ENCODE data around the gene B4GALNT4.
"Not testable (repeated sequence)": the region's sequence is repeated elsewhere in the genome, so short reads cannot be mapped to it uniquely, and the experiment has no call there.

B4GALNT4 gene, protein sequence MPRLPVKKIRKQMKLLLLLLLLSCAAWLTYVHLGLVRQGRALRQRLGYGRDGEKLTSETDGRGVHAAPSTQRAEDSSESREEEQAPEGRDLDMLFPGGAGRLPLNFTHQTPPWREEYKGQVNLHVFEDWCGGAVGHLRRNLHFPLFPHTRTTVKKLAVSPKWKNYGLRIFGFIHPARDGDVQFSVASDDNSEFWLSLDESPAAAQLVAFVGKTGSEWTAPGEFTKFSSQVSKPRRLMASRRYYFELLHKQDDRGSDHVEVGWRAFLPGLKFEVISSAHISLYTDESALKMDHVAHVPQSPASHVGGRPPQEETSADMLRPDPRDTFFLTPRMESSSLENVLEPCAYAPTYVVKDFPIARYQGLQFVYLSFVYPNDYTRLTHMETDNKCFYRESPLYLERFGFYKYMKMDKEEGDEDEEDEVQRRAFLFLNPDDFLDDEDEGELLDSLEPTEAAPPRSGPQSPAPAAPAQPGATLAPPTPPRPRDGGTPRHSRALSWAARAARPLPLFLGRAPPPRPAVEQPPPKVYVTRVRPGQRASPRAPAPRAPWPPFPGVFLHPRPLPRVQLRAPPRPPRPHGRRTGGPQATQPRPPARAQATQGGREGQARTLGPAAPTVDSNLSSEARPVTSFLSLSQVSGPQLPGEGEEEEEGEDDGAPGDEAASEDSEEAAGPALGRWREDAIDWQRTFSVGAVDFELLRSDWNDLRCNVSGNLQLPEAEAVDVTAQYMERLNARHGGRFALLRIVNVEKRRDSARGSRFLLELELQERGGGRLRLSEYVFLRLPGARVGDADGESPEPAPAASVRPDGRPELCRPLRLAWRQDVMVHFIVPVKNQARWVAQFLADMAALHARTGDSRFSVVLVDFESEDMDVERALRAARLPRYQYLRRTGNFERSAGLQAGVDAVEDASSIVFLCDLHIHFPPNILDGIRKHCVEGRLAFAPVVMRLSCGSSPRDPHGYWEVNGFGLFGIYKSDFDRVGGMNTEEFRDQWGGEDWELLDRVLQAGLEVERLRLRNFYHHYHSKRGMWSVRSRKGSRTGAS

GRCh38 chr11:369336-370018, at the start of gene B4GALNT4:
TSS of gene B4GALNT4 (plus strand) at chr11:369499. CDS start at chr11:369804, 305 bp downstream.
- no peak within 1 kb of the TSS for H3K27ac ChIP-seq
- H3K36me3 ChIP-seq, result no peaks in the 10 kb centered on the region
- no peak for TF ChIP-seq CTCF (IDR thresholded peaks at IDR 0.05)
- H3K9me3 ChIP-seq, result no peaks in the 10 kb centered on the region
- H3K4me1 ChIP-seq (ENCODE audit: control insufficient read depth in 1 of 2, insufficient read depth in 1 of 2, low read depth in 1 of 2, low read length in 1 of 2), result no peaks in the 10 kb centered on the region
- H3K27me3 ChIP-seq, result peaks cover 93% of the 10 kb centered on the region
- no peak within 1 kb of the TSS for H3K4me3 ChIP-seq (ENCODE audit: low read depth in 1 of 2, low read length in 1 of 2)

DNA sequence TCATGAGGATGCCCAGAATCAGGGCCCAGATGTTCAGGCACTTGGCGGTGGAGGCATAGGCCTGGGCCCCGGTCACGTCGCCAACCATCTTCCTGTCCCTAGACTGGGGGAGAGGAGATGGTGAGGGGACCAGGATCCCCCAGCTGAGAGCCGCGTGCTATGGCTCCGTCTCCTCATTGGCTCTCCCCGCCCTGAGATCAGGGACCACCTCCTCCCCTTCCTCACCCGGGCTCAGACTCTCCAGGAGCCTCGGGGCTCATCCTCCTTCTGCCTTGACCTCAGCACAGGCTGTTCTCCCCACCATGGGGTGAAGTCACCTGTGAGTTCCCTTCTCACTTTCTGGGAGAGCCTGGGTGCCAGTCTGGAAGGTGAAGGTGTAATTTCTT, 49.4 kb upstream of the B4GALNT4 start:
- H3K4me1 ChIP-seq (ENCODE audit: control insufficient read depth in 1 of 2, insufficient read depth in 1 of 2, low read depth in 1 of 2, low read length in 1 of 2), result peaks cover 40 to 51% of the 10 kb centered on the region in 2 experiments
- peak overlapping the region; percentile 63 to 68 for H3K4me3 ChIP-seq (ENCODE audit: low read depth in 1 of 2, low read length in 1 of 2)

GRCh38 chr11:324156-324555, 45.1 kb upstream of the B4GALNT4 start:
- H3K4me3 ChIP-seq (ENCODE audit: low read depth in 1 of 2, low read length in 1 of 2), result no peak overlapping the region
- no peaks in the 10 kb centered on the region for H3K36me3 ChIP-seq
- H3K27me3 ChIP-seq, result peaks cover 11% of the 10 kb centered on the region
- peak overlapping the region; percentile 99 for H3K27ac ChIP-seq
- no peaks in the 10 kb centered on the region for H3K9me3 ChIP-seq
- peaks cover 45 to 63% of the 10 kb centered on the region in 2 experiments for H3K4me1 ChIP-seq (ENCODE audit: control insufficient read depth in 1 of 2, insufficient read depth in 1 of 2, low read depth in 1 of 2, low read length in 1 of 2)
- no peak for TF ChIP-seq CTCF (IDR thresholded peaks at IDR 0.05)

More for the DNA sequence above, 49.4 kb upstream of the B4GALNT4 start:
- H3K36me3 ChIP-seq, result peaks cover 22% of the 10 kb centered on the region
- H3K27ac ChIP-seq, result peak overlapping the region; percentile 78
- H3K27me3 ChIP-seq, result peaks cover 33% of the 10 kb centered on the region
- H3K9me3 ChIP-seq, result not testable (repeated sequence)

DNA sequence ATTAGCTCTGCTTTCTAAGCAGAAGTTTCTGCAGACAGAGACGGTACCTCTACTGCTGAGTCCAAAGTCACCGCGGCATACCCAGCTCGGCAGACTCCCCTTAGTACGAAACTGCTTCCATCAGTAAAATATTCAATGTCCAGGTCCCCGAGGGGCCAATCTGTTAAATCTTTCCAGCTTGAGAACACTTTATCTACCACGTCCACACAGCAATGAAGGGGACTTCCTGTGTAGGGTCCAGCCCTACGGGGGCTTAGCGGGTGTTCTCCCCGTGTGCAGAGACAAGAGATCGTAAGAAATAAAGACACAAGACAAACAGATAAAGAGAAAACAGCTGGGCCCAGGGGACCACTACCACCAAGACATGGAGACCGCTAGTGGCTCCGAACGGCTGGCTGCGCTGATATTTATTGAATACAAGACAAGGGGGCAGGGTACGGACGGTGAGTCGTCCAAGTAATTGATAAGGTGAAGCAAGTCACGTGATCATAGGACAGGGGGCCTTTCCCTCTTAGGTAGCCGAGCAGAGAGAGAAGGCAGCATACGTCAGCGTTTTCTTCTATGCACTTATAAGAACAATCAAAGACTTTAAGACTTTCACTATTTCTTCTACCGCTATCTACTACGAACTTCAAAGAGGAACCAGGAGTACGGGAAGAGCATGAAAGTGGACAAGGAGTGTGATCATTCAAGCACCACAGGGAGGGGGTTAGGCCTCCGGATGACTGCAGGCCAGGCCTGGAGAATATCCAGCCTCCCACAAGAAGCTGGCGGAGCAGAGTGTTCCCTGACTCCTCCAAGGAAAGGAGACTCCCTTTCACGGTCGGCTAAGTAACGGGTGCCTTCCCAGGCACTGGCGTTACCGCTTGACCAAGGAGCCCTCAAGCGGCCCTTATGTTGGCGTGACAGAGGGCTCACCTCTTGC, 44.4 kb upstream of the B4GALNT4 start:
- Histone ChIP-seq H3K4me1 (ENCODE audit: control insufficient read depth in 1 of 2, insufficient read depth in 1 of 2, low read depth in 1 of 2, low read length in 1 of 2) (peaks cover 45 to 65% of the 10 kb centered on the region in 2 experiments), H3K27ac (peak overlapping the region; percentile 99)
- not testable (repeated sequence) for H3K4me3 ChIP-seq (ENCODE audit: low read depth in 1 of 2, low read length in 1 of 2); H3K36me3 ChIP-seq; H3K9me3 ChIP-seq; H3K27me3 ChIP-seq

- Histone ChIP-seq H3K27me3 (no peaks in the 10 kb centered on the region), H3K9me3 (no peaks in the 10 kb centered on the region), H3K4me1 (ENCODE audit: control insufficient read depth in 1 of 2, insufficient read depth in 1 of 2, low read depth in 1 of 2, low read length in 1 of 2) (peaks cover 42 to 68% of the 10 kb centered on the region in 2 experiments), H3K27ac (peak overlapping the region; percentile 99), H3K4me3 (ENCODE audit: low read depth in 1 of 2, low read length in 1 of 2) (peak overlapping the region; percentile 55 to 57), H3K36me3 (no peaks in the 10 kb centered on the region)
- no peak for TF ChIP-seq CTCF (IDR thresholded peaks at IDR 0.05)
Measured at GRCh38 chr11:325796-326591, 43.3 kb upstream of the B4GALNT4 start.
